GM10248 (cell line): ENCODE measurements around the gene WNT11.

Experiments used
- CTCF ChIA-PET: fragments of 300-600 bp; sonication (Branson Sonifier 250); formaldehyde crosslinking; extraction: SDS; loops from one replicate; lab custom pipeline; 2021; ENCODE audit warnings: antibody characterized with exemption; lab: Yijun Ruan, JAX
- POLR2A ChIA-PET: fragments of 350-650 bp; sonication (Branson Sonifier 250); formaldehyde crosslinking; extraction: SDS; loops from one replicate; lab custom pipeline; 2020; ENCODE audit warnings: antibody characterized with exemption; lab: Yijun Ruan, JAX
- DNase-seq: peaks from one replicate; pipeline ENCODE4 v3.0.0; 2012; ENCODE audit errors: extremely low spot score
- CTCF ChIP-seq: IDR thresholded peaks from 2 replicates; pipeline ENCODE4 v1.5.1; 2012; ENCODE audit warnings: mild to moderate bottlenecking, low read depth; ENCODE audit errors: extremely low read depth, missing control alignments, control extremely low read depth

The WNT11 gene

GRCh38 chr11:76157891-76158290 lies 48.4 kb downstream of the WNT11 start:
- ChIA-PET POLR2A (no interaction called here), CTCF (no interaction called here)
- DNase-seq, result no peak
- no peak for TF ChIP-seq CTCF

- POLR2A ChIA-PET, result interaction anchor here (0.6 kb wide), 1 partner anchor 320 kb away, joined by 8 read pairs; no protein-coding TSS in a partner anchor
- DNase-seq, result no peak
- TF ChIP-seq CTCF, result no peak
- CTCF ChIA-PET, result interaction anchor here (1.5 kb wide), 1 partner anchor 50 kb away, joined by 7 read pairs; no protein-coding TSS in a partner anchor
Observed at GRCh38 chr11:76156971-76157427, 49.3 kb downstream of the WNT11 start.

GRCh38 chr11:76155500-76156227 lies 50.6 kb downstream of the WNT11 start:
- no peak for DNase-seq
- no peak for TF ChIP-seq CTCF
- ChIA-PET CTCF (interaction anchor here (1.3 to 1.5 kb wide), 2 partner anchors 52 to 352 kb away, joined by 4 to 7 read pairs; no protein-coding TSS in a partner anchor), POLR2A (no interaction called here)

GRCh38 chr11:76153571-76153923 lies 52.8 kb downstream of the WNT11 start:
- TF ChIP-seq CTCF, result no peak
- ChIA-PET CTCF (interaction anchor here (1.4 to 3.2 kb wide), 10 partner anchors 10 to 431 kb away, joined by 3 to 70 read pairs (median 15); no protein-coding TSS in a partner anchor), POLR2A (no interaction called here)
- no peak for DNase-seq

- TF ChIP-seq CTCF, result no peak
- peak; percentile 76 for DNase-seq
- ChIA-PET POLR2A (no interaction called here), CTCF (interaction anchor here (0.6 to 3.2 kb wide), 78 partner anchors 8 to 554 kb away, joined by 3 to 70 read pairs (median 5); partner anchors contain the start of gene MOGAT2)
Observed at GRCh38 chr11:76152741-76153570, 53.3 kb downstream of the WNT11 start.

- ChIA-PET POLR2A (no interaction called here), CTCF (interaction anchor here (0.6 to 3.2 kb wide), 90 partner anchors 8 to 553 kb away, joined by 3 to 70 read pairs (median 4); partner anchors contain the start of gene MOGAT2)
- DNase-seq, result peak; percentile 91
- peak; percentile 99 for TF ChIP-seq CTCF
Observed at GRCh38 chr11:76152086-76152681, 54.1 kb downstream of the WNT11 start.
